H1 (cell line): ENCODE measurements around the gene SIRT5. TPM values are rescaled to one million over a fixed set of nuclear protein-coding genes. Genes with fewer than 3 reads are reported as not detected.

Experiments
- CTCF ChIA-PET: fragments of 300-600 bp; sonication (Branson Sonifier 250); formaldehyde crosslinking; loops from one replicate; lab custom pipeline; 2021; ENCODE audit not compliant: partially characterized antibody; lab: Charles Lee
- POLR2A ChIA-PET: fragments of 300-600 bp; sonication (Branson Sonifier 250); formaldehyde crosslinking; loops from one replicate; lab custom pipeline; 2021; ENCODE audit warnings: inconsistent platforms; ENCODE audit not compliant: partially characterized antibody; lab: Charles Lee
- DNase-seq, 2 experiments: peaks; one replicate each; pipeline versions ENCODE4 v3.0.0 to v3.0.0-alpha.2; 2010 to 2022; ENCODE audit warnings: low spot score in 2 of 2, low read depth in 1 of 2, mixed read lengths in 1 of 2
- FAIRE-seq: peaks from 2 replicates; lab custom pipeline; 2011; peaks lifted over from hg19 to GRCh38; lab: Jason Lieb, UNC
- H2AFZ ChIP-seq: 2 replicates; pipeline ENCODE4 v1.8.1; 2012; ENCODE audit warnings: low read length, inconsistent platforms
- H2AK5ac ChIP-seq: 2 replicates; pipeline ENCODE4 v1.6.1; 2013; ENCODE audit warnings: low read depth, low read length
- H2BK120ac ChIP-seq: replicated peaks from 2 replicates; pipeline ENCODE3; 2013; ENCODE audit warnings: low read depth, low read length, inconsistent platforms
- H2BK12ac ChIP-seq: 2 replicates; pipeline ENCODE4 v1.6.1; 2013; ENCODE audit warnings: low read depth, low read length
- H2BK15ac ChIP-seq: 2 replicates; pipeline ENCODE4 v1.6.1; 2013; ENCODE audit warnings: low read length
- H2BK20ac ChIP-seq: 2 replicates; pipeline ENCODE4 v1.6.1; 2013; ENCODE audit warnings: low read length
- H2BK5ac ChIP-seq: 2 replicates; pipeline ENCODE4 v1.6.1; 2013; ENCODE audit warnings: low read depth, low read length
- H3K14ac ChIP-seq: 2 replicates; pipeline ENCODE4 v1.6.1; 2013; ENCODE audit warnings: inconsistent platforms; ENCODE audit not compliant: insufficient read length
- H3K18ac ChIP-seq: 2 replicates; pipeline ENCODE4 v1.6.1; 2013; ENCODE audit warnings: low read length; ENCODE audit errors: extremely low read depth
- H3K23ac ChIP-seq: 2 replicates; pipeline ENCODE4 v1.6.1; 2013; ENCODE audit warnings: inconsistent platforms; ENCODE audit not compliant: insufficient read length
- H3K23me2 ChIP-seq: 2 replicates; pipeline ENCODE4 v1.6.1; 2013; ENCODE audit warnings: low read depth, low read length
- H3K27ac ChIP-seq: 2 replicates; pipeline ENCODE4 v1.6.1; 2011; ENCODE audit warnings: low read depth, low read length, inconsistent platforms
- H3K27me3 ChIP-seq, 4 experiments: replicated peaks in 1 of 4; 1 replicate in 1 of 4; 2 replicates in 3 of 4; pipeline versions ENCODE4 v1.6.1 to v1.8.1; 2011 to 2013; ENCODE audit warnings: low read length in 3 of 4, mild to moderate bottlenecking in 3 of 4, inconsistent platforms in 2 of 4, mixed read lengths in 2 of 4, moderate library complexity in 1 of 4; ENCODE audit not compliant: control insufficient read depth in 3 of 4, insufficient read depth in 3 of 4; ENCODE audit errors: extremely low read depth in 1 of 4
- H3K36me3 ChIP-seq, 4 experiments: 2 replicates each; pipeline versions ENCODE4 v1.6.1 to v1.8.1; 2011 to 2013; ENCODE audit warnings: mild to moderate bottlenecking in 4 of 4, low read length in 3 of 4, moderate library complexity in 2 of 4, control low read depth in 1 of 4, inconsistent platforms in 1 of 4; ENCODE audit not compliant: insufficient read depth in 4 of 4, control insufficient read depth in 2 of 4
- H3K4ac ChIP-seq: replicated peaks from 2 replicates; pipeline ENCODE3; 2013; ENCODE audit warnings: low read length, low read depth, mixed read lengths, inconsistent platforms; ENCODE audit not compliant: insufficient read length
- H3K4me1 ChIP-seq, 4 experiments: replicated peaks in 1 of 4; 1 replicate in 1 of 4; 2 replicates in 3 of 4; pipeline versions ENCODE4 v1.6.1 to v1.8.1; 2011 to 2013; ENCODE audit warnings: low read length in 3 of 4, inconsistent platforms in 2 of 4, mixed read lengths in 1 of 4; ENCODE audit not compliant: insufficient read depth in 4 of 4, control insufficient read depth in 3 of 4
- H3K4me2 ChIP-seq, 2 experiments: 2 replicates each; pipeline versions ENCODE4 v1.6.1 to v1.8.1; 2011 to 2013; ENCODE audit warnings: low read depth in 2 of 2, low read length in 2 of 2, control low read depth in 1 of 2, inconsistent platforms in 1 of 2, mild to moderate bottlenecking in 1 of 2; ENCODE audit not compliant: insufficient read depth in 1 of 2
- H3K4me3 ChIP-seq, 4 experiments: fragments of 200-600, 300-600 bp in 1 of 4; sonication (generic), shearing (Covaris generic), sonication (Bioruptor Twin) in 1 of 4; 2 replicates each; pipeline versions ENCODE4 v1.5.1 to v1.8.1; 2011 to 2016; ENCODE audit warnings: low read length in 4 of 4, low read depth in 3 of 4, control low read depth in 2 of 4, inconsistent platforms in 2 of 4, mild to moderate bottlenecking in 2 of 4, mixed read lengths in 1 of 4, moderate library complexity in 1 of 4; ENCODE audit not compliant: insufficient read depth in 2 of 4; ENCODE audit errors: extremely low read depth in 1 of 4
- H3K56ac ChIP-seq: replicated peaks from 2 replicates; pipeline ENCODE3; 2013; ENCODE audit warnings: low read depth, mild to moderate bottlenecking, mixed read lengths, low read length, inconsistent platforms; ENCODE audit not compliant: insufficient read length
- H3K79me1 ChIP-seq: 2 replicates; pipeline ENCODE4 v1.6.1; 2013; ENCODE audit warnings: low read depth, low read length, control low read depth
- H3K79me2 ChIP-seq, 2 experiments: 2 replicates each; pipeline versions ENCODE4 v1.6.1 to v1.8.1; 2012 to 2013; ENCODE audit warnings: low read length in 2 of 2, mild to moderate bottlenecking in 2 of 2, inconsistent platforms in 1 of 2; ENCODE audit not compliant: insufficient read depth in 2 of 2, control insufficient read depth in 1 of 2
- H3K9ac ChIP-seq, 4 experiments: replicated peaks in 1 of 4; 1 replicate in 1 of 4; 2 replicates in 3 of 4; pipeline versions ENCODE4 v1.6.1 to v1.8.1; 2011 to 2013; ENCODE audit warnings: low read depth in 3 of 4, low read length in 3 of 4, control low read depth in 2 of 4, mild to moderate bottlenecking in 2 of 4, moderate library complexity in 2 of 4, inconsistent platforms in 1 of 4; ENCODE audit errors: extremely low read depth in 1 of 4
- H3K9me3 ChIP-seq, 2 experiments: 2 replicates each; pipeline versions ENCODE4 v1.6.1 to v1.8.1; 2012 to 2013; ENCODE audit warnings: mild to moderate bottlenecking in 2 of 2, moderate library complexity in 2 of 2, control low read depth in 1 of 2, inconsistent platforms in 1 of 2, low read depth in 1 of 2, low read length in 1 of 2, mixed read lengths in 1 of 2; ENCODE audit not compliant: insufficient read depth in 2 of 2
- H4K20me1 ChIP-seq, 2 experiments: replicated peaks in 1 of 2; 2 replicates each; pipeline versions ENCODE3 to v1.8.1; 2011 to 2013; ENCODE audit warnings: inconsistent platforms in 2 of 2, low read length in 2 of 2, mild to moderate bottlenecking in 1 of 2; ENCODE audit not compliant: insufficient read depth in 2 of 2, control insufficient read depth in 1 of 2
- H4K5ac ChIP-seq: 2 replicates; pipeline ENCODE4 v1.6.1; 2013; ENCODE audit warnings: low read length, low read depth, mixed read lengths, inconsistent platforms; ENCODE audit not compliant: insufficient read length
- H4K8ac ChIP-seq: 2 replicates; pipeline ENCODE4 v1.8.0; 2013; ENCODE audit warnings: mild to moderate bottlenecking, moderate library complexity, low read length, inconsistent platforms; ENCODE audit not compliant: insufficient read depth; ENCODE audit errors: extremely low read depth
- H4K91ac ChIP-seq: replicated peaks from 2 replicates; pipeline ENCODE3; 2013; ENCODE audit warnings: low read length, mixed read lengths, inconsistent platforms; ENCODE audit not compliant: insufficient read length
- CHD1 ChIP-seq: IDR thresholded peaks from 2 replicates; pipeline ENCODE4 v1.6.1; 2012; ENCODE audit warnings: low read depth, low read length, improper control_type of control experiment
- CHD2 ChIP-seq: IDR thresholded peaks from 2 replicates; pipeline ENCODE4 v1.6.1; 2012; ENCODE audit warnings: low read length, improper control_type of control experiment
- JUN ChIP-seq: IDR thresholded peaks from 2 replicates; pipeline ENCODE4 v1.6.1; 2011; ENCODE audit warnings: low read depth, mild to moderate bottlenecking, improper control_type of control experiment, low read length
- SP2 ChIP-seq: IDR thresholded peaks from 2 replicates; pipeline ENCODE4 v1.6.1; 2012; ENCODE audit warnings: mild to moderate bottlenecking, low read length, inconsistent platforms
- SRF ChIP-seq: IDR thresholded peaks from 2 replicates; pipeline ENCODE4 v1.6.1; 2011; ENCODE audit warnings: mild to moderate bottlenecking, low read depth, low read length, moderate library complexity
- SUZ12 ChIP-seq: fragments of 200-600 bp; sonication (generic); IDR thresholded peaks from 2 replicates; pipeline ENCODE4 v1.6.1; 2012; ENCODE audit warnings: mild to moderate bottlenecking, inconsistent platforms, low read length, moderate library complexity, mixed read lengths
- YY1 ChIP-seq: IDR thresholded peaks from 2 replicates; pipeline ENCODE4 v1.6.1; 2011; ENCODE audit warnings: low read depth, mild to moderate bottlenecking, low read length
- WGBS, 2 experiments: shearing (Covaris generic) in 1 of 2; methylation state at CpG; one replicate each; pipeline versions ENCODE4 v1.1.6 to v1.1.7; 2013 to 2015; ENCODE audit warnings: low lambda C conversion rate in 2 of 2, mixed read lengths in 2 of 2, inconsistent platforms in 1 of 2, low coverage in 1 of 2, missing lambda C conversion rate in 1 of 2; ENCODE audit not compliant: insufficient replicate concordance in 2 of 2, insufficient coverage in 1 of 2, insufficient read length in 1 of 2; ENCODE audit errors: extremely low coverage in 1 of 2, missing lambda C conversion rate in 1 of 2; 5-methylcytosine and 5-hydroxymethylcytosine counted together
- polyA plus RNA-seq, 7 experiments: library from polyadenylated mRNA; depleted of rRNA in 3 of 7; stranded (reverse) in 5 of 7; unstranded in 2 of 7; fragments of >200 nt in 5 of 7; fragments of 200-250 nt in 2 of 7; gene quantifications; 1 replicate in 5 of 7; 2 replicates in 1 of 7; 4 replicates in 1 of 7; pipeline versions ENCODE4 v1.2.1 to v1.2.3, GENCODE V29; 2011 to 2013; ENCODE audit warnings: missing spikeins in 2 of 7, mixed read lengths in 2 of 7
- total RNA-seq: library from RNA; stranded (reverse); fragmentation: NEBNext Ultra II Directional; extraction: Animal tissue kit (Norgen Biotek cat#: 25700); gene quantifications from 2 replicates; pipeline ENCODE4 v1.2.1, GENCODE V29; 2021
- TF ChIP-seq, protein P1 (sequence below): IDR thresholded peaks from 2 replicates; pipeline ENCODE4 v1.6.1; 2012; ENCODE audit warnings: inconsistent platforms

Gene SIRT5
- total and polyA plus RNA-seq, 2 of the 8 experiments (the other 6 are each of a cell fraction or from before 2014, with no cell fraction given), result 7.4 to 14.7 TPM

GRCh38 chr6:13577926-13578325 is 3.5 kb downstream of the SIRT5 start:
- no peak overlapping the region for H2BK120ac ChIP-seq
- no peak for DNase-seq
- no peak overlapping the region for H2AFZ ChIP-seq
- no peak overlapping the region for H2AK5ac ChIP-seq
- no peak overlapping the region for H2BK5ac ChIP-seq
- no peak overlapping the region for H3K4ac ChIP-seq
- no peak overlapping the region for H3K4me3 ChIP-seq
- no peak for FAIRE-seq
- no peak overlapping the region for H2BK12ac ChIP-seq
- no peak overlapping the region for H3K56ac ChIP-seq
- H3K4me2 ChIP-seq, result no peak overlapping the region
- peaks cover 0 to 6% (median 5%) of the 10 kb centered on the region in 4 experiments; a peak in 5 of 7 replicates for H3K4me1 ChIP-seq
- H4K20me1 ChIP-seq, result no peaks in the 10 kb centered on the region
- H2BK15ac ChIP-seq, result no peak overlapping the region
- TF ChIP-seq SRF (no peak), YY1 (no peak), SP2 (no peak), CHD2 (no peak), JUN (no peak), CHD1 (no peak), SUZ12 (no peak)
- TF ChIP-seq, protein P1, sequence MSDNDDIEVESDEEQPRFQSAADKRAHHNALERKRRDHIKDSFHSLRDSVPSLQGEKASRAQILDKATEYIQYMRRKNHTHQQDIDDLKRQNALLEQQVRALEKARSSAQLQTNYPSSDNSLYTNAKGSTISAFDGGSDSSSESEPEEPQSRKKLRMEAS, result no peak
- TF ChIP-seq, all 59 proteins: peak for 0
- Histone ChIP-seq H3K27me3 (no peaks in the 10 kb centered on the region), H3K9ac (no peak overlapping the region), H3K79me1 (no peaks in the 10 kb centered on the region), H3K27ac (no peak overlapping the region), H4K8ac (no peak overlapping the region), H4K91ac (no peak overlapping the region), H3K23me2 (peaks cover 5% of the 10 kb centered on the region), H3K14ac (no peak overlapping the region), H4K5ac (no peak overlapping the region), H3K9me3 (no peaks in the 10 kb centered on the region), H3K18ac (no peak overlapping the region), H3K79me2 (peaks cover 0 to 23% of the 10 kb centered on the region in 2 experiments; a peak in 2 of 4 replicates), H3K23ac (no peak overlapping the region), H2BK20ac (no peak overlapping the region), H3K36me3 (peaks cover 0 to 12% (median 4%) of the 10 kb centered on the region in 4 experiments; a peak in 2 of 8 replicates)
- POLR2A ChIA-PET, result interaction anchor here (0.5 kb wide), 1 partner anchor 24 kb away, joined by 3 read pairs; no protein-coding TSS in a partner anchor
- CTCF ChIA-PET, result interaction anchor here (0.6 kb wide), 1 partner anchor 870 kb away, joined by 3 read pairs; no protein-coding TSS in a partner anchor
- 91% methylated on average over 3 of the region's 3 CpGs; no CpG with 5 or more reads in 1 of the 2 experiments for WGBS, 2 experiments
